HG03280 (cell line): Measurements from ENCODE around the gene COL4A1.

ENCODE experiments used
- ATAC-seq: cut with Tn5 transposase; IDR thresholded peaks from one replicate; pipeline ENCODE4 v1.9.1; 2021; ENCODE audit warnings: mild to moderate bottlenecking, moderate library complexity; ENCODE audit not compliant: unreplicated experiment

The COL4A1 gene

DNA sequence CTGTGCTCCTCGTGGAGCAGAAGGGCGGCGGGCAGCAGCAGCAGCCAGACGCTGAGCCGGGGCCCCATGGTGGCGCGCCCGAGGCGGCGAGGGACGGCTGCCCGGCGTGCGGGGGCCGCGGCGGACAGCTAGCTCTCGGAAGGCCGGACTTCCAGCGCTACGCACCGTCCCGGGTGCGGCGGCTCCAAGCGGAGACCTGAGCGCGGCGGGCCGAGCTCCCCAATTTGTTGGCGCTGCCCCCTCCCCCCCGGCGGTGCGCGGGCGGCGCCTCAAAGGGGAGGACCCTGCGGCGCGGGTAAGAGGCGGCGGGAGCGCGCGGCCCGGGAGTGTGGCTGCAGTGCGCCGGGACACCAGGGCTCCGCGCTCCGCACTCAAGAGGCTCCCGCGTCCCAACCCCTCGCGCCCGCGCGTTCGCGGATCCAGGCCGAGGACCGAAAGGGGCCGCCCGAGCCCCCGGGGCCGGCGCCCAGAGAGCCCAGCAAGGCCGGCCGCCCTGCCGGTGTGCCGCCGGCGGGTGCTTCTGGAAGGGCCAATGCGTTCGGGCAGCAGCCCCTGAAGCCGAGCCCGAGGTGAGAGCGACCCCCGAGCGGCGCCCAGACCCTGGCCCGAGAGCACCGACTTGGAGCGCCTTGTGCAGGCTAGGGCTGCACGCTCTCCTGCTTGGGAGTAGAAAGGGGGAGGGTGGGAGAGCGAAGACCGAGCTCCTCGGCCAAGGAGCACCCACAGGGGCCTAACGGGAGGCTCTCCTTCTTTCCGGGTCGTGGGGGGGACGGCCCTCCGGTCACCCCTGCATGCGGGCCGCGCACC, at the start of gene COL4A1, which contains the start of gene COL4A2:
COL4A1 (minus strand) TSS at position 198 of the 807 bp plus-strand sequence; CDS start at position 68, 130 bp downstream.
COL4A2 (plus strand) TSS at position 325 of the 807 bp plus-strand sequence. CDS start 620 bp downstream, outside the sequence.
- ATAC-seq, result no peak

- no peak for ATAC-seq
Measured at GRCh38 chr13:110356362-110356761, 49.4 kb upstream of the COL4A1 start.

- ATAC-seq, result no peak
Measured at GRCh38 chr13:110354715-110355473, 47.9 kb upstream of the COL4A1 start.

GRCh38 chr13:110354123-110354627, 47.2 kb upstream of the COL4A1 start:
- no peak for ATAC-seq

DNA sequence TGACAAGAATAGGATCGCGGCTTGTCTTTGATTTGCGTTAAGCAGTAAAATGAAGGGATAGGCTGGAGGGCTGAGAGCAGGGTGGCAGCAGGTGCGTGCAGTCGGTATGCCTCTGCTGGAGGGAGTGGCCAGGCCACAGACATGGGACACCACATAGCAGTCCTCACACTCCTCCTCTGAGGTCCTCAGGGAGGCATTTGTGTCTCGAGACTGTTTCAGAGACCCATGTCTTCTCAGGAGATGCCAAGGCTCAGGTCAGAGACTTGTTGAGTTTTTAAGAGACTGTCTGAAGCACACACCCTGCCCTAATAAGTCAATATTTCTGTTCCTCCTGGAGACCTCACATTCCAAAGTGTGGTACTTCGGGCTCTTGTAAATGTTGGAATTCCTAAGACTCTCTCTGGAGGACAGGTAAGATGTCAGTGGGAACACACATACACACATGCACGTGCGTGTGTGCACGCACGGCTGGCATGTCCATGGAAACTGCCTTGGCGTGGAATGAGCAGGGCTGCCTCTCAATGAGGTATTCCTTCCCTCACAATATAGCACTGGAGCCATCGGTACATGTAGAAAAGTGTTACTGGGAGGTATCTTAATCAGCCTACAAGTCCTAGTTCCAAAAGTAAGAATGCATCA, 46.5 kb upstream of the COL4A1 start:
- ATAC-seq, result no peak

GRCh38 chr13:110352735-110353134, 45.8 kb upstream of the COL4A1 start:
- no peak for ATAC-seq

- no peak for ATAC-seq
Measured at GRCh38 chr13:110351636-110352420, 44.9 kb upstream of the COL4A1 start.

DNA sequence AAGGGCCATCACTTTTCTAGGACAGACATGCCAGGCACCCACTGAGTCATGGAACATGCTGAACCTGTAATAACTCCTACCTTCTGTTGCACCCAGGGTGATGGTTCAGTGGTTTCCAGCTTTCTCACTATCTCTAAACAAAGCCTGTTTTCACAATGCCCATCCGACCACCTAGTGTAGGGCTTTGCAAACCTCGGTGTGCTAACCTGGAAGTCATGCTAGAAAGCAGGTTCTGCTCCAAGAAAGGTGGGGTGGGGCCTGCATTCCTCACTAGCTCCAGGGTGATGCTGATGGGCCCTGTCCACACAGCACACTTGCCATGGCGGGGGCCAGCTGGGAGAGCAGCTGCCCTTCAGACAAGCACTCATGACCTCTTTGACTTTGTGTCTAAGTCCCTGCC, 43.6 kb upstream of the COL4A1 start:
- ATAC-seq, result no peak

DNA sequence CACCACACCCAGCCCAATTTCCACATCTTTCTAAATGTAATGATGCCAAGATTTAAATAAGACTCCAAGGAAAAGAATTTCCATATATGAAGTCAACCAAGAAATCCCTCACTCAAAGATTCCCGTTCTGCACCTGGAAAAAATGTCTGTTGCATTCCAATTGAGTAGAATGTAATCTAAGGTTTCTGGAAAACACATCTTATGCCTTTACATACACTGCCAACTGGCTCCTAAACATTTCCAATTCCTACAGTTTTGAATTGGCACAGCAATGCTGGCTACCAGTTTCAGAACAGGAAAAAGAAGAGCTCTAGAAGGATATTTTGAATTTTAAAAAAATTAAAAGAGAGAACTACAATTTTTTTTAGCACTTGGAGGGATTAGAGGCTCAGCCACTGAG, 43.1 kb upstream of the COL4A1 start:
- ATAC-seq, result no peak

- no peak for ATAC-seq
Measured at GRCh38 chr13:110349239-110349638, 42.3 kb upstream of the COL4A1 start.

GRCh38 chr13:110348309-110349105, 41.5 kb upstream of the COL4A1 start:
- no peak for ATAC-seq

DNA sequence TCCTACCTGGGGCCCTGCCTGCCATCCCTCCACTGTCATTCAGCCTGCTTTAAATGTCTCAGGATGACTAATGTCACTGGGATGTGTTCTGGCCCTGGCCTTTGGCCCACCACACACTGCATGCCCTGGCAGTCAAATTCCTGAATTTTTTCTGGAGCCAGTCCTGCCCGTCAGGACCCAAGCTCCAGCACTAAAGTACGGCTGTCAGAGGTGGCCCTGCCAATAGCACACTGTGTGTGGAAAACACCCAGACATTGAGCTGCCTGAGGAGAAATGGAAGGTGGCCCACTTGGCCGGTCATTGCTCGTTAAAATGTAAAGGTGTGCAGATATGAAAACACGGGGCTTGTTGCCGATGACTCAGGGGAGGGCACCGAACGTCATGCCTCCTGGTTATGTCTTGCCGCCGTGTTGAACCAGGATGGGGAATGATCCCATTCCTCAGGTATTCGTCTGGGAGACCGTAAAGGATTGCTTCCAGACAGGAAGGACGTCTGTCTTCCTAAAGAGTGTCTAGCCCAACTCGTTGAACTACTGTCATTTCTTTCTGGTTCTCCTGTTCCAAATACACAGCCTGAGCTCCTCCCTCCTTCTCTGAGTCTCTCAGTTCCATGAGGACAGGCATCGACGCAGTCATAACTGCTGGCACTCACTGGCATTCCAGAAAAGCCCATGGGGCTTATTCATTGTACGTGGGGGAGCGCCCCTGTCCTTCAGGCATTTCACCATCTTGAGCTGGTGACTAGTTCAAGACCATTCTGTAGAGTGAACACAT, 40.8 kb upstream of the COL4A1 start:
- ATAC-seq, result no peak

- ATAC-seq, result no peak
Measured at GRCh38 chr13:110347088-110347487, 40.1 kb upstream of the COL4A1 start.

GRCh38 chr13:110346661-110347067, 39.7 kb upstream of the COL4A1 start:
- no peak for ATAC-seq

GRCh38 chr13:110345701-110346100, 38.7 kb upstream of the COL4A1 start:
- ATAC-seq, result no peak

DNA sequence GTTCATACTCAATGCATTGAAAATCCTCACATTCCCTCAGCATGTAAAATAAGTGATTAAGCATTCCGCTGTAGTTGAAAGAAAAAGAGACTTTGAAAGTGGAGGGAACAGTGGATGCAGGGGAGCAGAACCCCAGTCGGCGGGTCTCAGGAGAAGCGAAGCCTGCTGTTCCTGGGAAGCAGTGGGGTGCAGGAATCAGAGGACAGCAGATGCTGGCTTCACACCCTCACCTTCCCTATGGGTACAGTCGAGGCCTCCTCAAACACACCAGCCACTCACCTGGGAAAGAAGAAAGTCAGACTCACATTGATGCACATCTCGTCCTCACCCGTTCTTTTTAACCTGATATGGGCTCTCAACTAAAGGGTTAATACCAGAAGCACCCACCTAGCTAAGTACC, 38.3 kb upstream of the COL4A1 start:
- ATAC-seq, result no peak

DNA sequence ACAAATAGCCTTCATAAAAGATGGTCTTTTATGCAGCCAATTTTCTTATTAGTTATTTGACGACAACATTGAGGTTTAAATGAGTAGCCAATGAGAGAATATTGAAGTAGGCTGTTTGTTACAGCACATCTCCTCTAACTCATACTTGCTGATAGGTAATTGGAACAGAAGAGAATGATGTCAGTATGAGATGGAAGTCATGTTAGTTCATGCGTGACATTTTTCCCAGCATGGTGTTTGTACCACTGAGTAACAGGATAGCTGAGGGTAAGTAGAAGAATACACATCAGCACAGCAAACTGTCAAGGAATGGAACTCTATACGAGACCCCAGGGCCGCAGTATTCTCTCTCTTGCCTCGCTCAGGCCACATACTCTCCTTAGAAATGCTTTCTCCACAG, 37.4 kb upstream of the COL4A1 start:
- no peak for ATAC-seq

GRCh38 chr13:110343241-110343865, 36.4 kb upstream of the COL4A1 start:
- no peak for ATAC-seq
